Esophagus squamous epithelium (tissue), 5 donors: ENCODE results near the gene CACNA1I. TPM values are rescaled to one million over a fixed set of nuclear protein-coding genes. Genes with fewer than 3 reads are reported as not detected.
"Not testable (repeated sequence)": the region's sequence is repeated elsewhere in the genome, so short reads cannot be mapped to it uniquely, and the experiment has no call there.

Experiments
- DNase-seq: peaks from one replicate; lab custom pipeline; 2025; lab: John Stamatoyannopoulos, UW
- H3K27ac ChIP-seq, 4 donors: fragments of 200-600 bp; sonication (generic); one replicate each; pipeline ENCODE4 v1.5.1; 2016 to 2019; ENCODE audit warnings: mild to moderate bottlenecking in 1 of 4
- H3K27me3 ChIP-seq, 4 donors: fragments of 200-600 bp; sonication (generic); 1 replicate in 3 of 4; 2 replicates in 1 of 4; pipeline versions ENCODE4 v1.5.1 to v1.6.0; 2017 to 2021; ENCODE audit warnings: antibody characterized with exemption in 1 of 4
- H3K36me3 ChIP-seq, 3 donors: fragments of 200-600 bp; sonication (generic); one replicate each; pipeline ENCODE4 v1.5.1; 2016 to 2019
- H3K4me1 ChIP-seq, 3 donors: fragments of 200-600 bp; sonication (generic); one replicate each; pipeline ENCODE4 v1.5.1; 2017 to 2019
- H3K4me3 ChIP-seq, 4 donors: fragments of 200-600 bp; sonication (generic); 1 replicate in 3 of 4; 2 replicates in 1 of 4; pipeline ENCODE4 v1.5.1; 2016 to 2019; ENCODE audit warnings: mild to moderate bottlenecking in 2 of 4, moderate library complexity in 1 of 4
- H3K9me3 ChIP-seq, 3 donors: fragments of 200-600 bp; sonication (generic); one replicate each; pipeline ENCODE4 v1.5.1; 2016 to 2019
- CTCF ChIP-seq, 6 experiments: fragments of 450-650 bp in 4 of 6; fragments of 200-600 bp in 2 of 6; sonication (generic) in 2 of 6; IDR thresholded peaks; one replicate each; pipeline ENCODE4 v1.5.1; 2016 to 2019; ENCODE audit warnings: antibody characterized with exemption in 6 of 6, mild to moderate bottlenecking in 4 of 6, moderate library complexity in 4 of 6
- POLR2A ChIP-seq, 4 donors: fragments of 450-650 bp; IDR thresholded peaks; one replicate each; pipeline ENCODE4 v1.6.1; 2017; ENCODE audit warnings: antibody characterized with exemption in 4 of 4, mild to moderate bottlenecking in 4 of 4, moderate library complexity in 3 of 4
- WGBS, 2 donors: methylation state at CpG; one replicate each; pipeline ENCODE4 v1.1.5; 2018; 5-methylcytosine and 5-hydroxymethylcytosine counted together
- intact Hi-C: fragments of 100-400 bp; cut with DNase I; formaldehyde crosslinking; loops from one replicate; pipeline ENCODE4 v1.15.0; 2022
- total RNA-seq, 4 donors: library from RNA; depleted of rRNA; stranded (reverse); fragments of >200 nt; gene quantifications; one replicate each; pipeline ENCODE4 v1.1.0, GENCODE V29; 2016
- donor health status: DM: yes; HTN: yes; CAD: no.

CACNA1I gene
- total RNA-seq, 4 donors from 2014 or later = 0.12 to 0.38 (median 0.20) TPM

- no peak overlapping the region for H3K4me3 ChIP-seq
- no peak for DNase-seq
Measured at GRCh38 chr22:39731481-39731880, 160.9 kb downstream of the CACNA1I start.

GRCh38 chr22:39731881-39732555, 161.5 kb downstream of the CACNA1I start:
- DNase-seq = no peak
- intact Hi-C loops = no loop called here
- Histone ChIP-seq H3K27me3 (peaks cover 0 to 66% (median 0%) of the 10 kb centered on the region in 4 donors), H3K4me1 (peaks cover 0 to 7% (median 0%) of the 10 kb centered on the region in 3 donors), H3K36me3 (no peaks in the 10 kb centered on the region), H3K9me3 (no peaks in the 10 kb centered on the region), H3K4me3 (no peak overlapping the region), H3K27ac (no peak overlapping the region)
- TF ChIP-seq CTCF (IDR thresholded peaks at IDR 0.05) (no peak), POLR2A (IDR thresholded peaks at IDR 0.05) (no peak)
- WGBS, 2 donors = 62 to 66% methylated on average over 11 to 12 of the region's 12 CpGs

More at GRCh38 chr22:39731481-39731880, 160.9 kb downstream of the CACNA1I start:
- TF ChIP-seq CTCF (IDR thresholded peaks at IDR 0.05) (no peak), POLR2A (IDR thresholded peaks at IDR 0.05) (no peak)
- Histone ChIP-seq H3K4me1 (peaks cover 0 to 7% (median 0%) of the 10 kb centered on the region in 3 donors), H3K9me3 (no peaks in the 10 kb centered on the region), H3K27me3 (peaks cover 0 to 63% (median 0%) of the 10 kb centered on the region in 4 donors), H3K27ac (no peak overlapping the region), H3K36me3 (no peaks in the 10 kb centered on the region)
- intact Hi-C loops = no loop called here
- WGBS, 2 donors = 50 to 86% methylated on average over 1 of the region's 5 CpGs

- WGBS, 2 donors = 57 to 58% methylated on average over 7 of the region's 8 CpGs
- peaks cover 0 to 71% (median 0%) of the 10 kb centered on the region in 4 donors for H3K27me3 ChIP-seq
- intact Hi-C loops = no loop called here
- peaks cover 0 to 2% (median 0%) of the 10 kb centered on the region in 3 donors for H3K4me1 ChIP-seq
- TF ChIP-seq POLR2A (IDR thresholded peaks at IDR 0.05) (no peak), CTCF (IDR thresholded peaks at IDR 0.05) (no peak)
- H3K36me3 ChIP-seq = no peaks in the 10 kb centered on the region
- H3K9me3 ChIP-seq = no peaks in the 10 kb centered on the region
- no peak for DNase-seq
- no peak overlapping the region for H3K27ac ChIP-seq
- H3K4me3 ChIP-seq = no peak overlapping the region
Measured at GRCh38 chr22:39732625-39733024, 162.1 kb downstream of the CACNA1I start.

- Histone ChIP-seq H3K9me3 (no peaks in the 10 kb centered on the region), H3K27me3 (peaks cover 0 to 74% (median 0%) of the 10 kb centered on the region in 4 donors), H3K4me1 (no peaks in the 10 kb centered on the region), H3K27ac (no peak overlapping the region), H3K36me3 (no peaks in the 10 kb centered on the region), H3K4me3 (no peak overlapping the region)
- 82 to 84% methylated on average over 2 of the region's 2 CpGs for WGBS, 2 donors
- no peak for DNase-seq
- intact Hi-C loops = no loop called here
- TF ChIP-seq POLR2A (IDR thresholded peaks at IDR 0.05) (no peak), CTCF (IDR thresholded peaks at IDR 0.05) (no peak)
Measured at GRCh38 chr22:39733191-39733590, 162.6 kb downstream of the CACNA1I start.

GRCh38 chr22:39734046-39734445, 163.5 kb downstream of the CACNA1I start:
- H3K36me3 ChIP-seq, H3K27ac ChIP-seq, intact Hi-C loops, H3K9me3 ChIP-seq, H3K4me1 ChIP-seq, DNase-seq, H3K4me3 ChIP-seq: not testable (repeated sequence)
- H3K27me3 ChIP-seq = peaks cover 0 to 67% (median 0%) of the 10 kb centered on the region in 4 donors
- WGBS, 2 donors = 64 to 79% methylated on average over 1 of the region's 1 CpG
